ENCODE results near the gene SARS2. TPM values are rescaled to one million over a fixed set of nuclear protein-coding genes. Genes with fewer than 3 reads are reported as not detected.

The SARS2 gene
- total RNA-seq, 1 experiment from 2014 or later, result 57.4 TPM

DNA sequence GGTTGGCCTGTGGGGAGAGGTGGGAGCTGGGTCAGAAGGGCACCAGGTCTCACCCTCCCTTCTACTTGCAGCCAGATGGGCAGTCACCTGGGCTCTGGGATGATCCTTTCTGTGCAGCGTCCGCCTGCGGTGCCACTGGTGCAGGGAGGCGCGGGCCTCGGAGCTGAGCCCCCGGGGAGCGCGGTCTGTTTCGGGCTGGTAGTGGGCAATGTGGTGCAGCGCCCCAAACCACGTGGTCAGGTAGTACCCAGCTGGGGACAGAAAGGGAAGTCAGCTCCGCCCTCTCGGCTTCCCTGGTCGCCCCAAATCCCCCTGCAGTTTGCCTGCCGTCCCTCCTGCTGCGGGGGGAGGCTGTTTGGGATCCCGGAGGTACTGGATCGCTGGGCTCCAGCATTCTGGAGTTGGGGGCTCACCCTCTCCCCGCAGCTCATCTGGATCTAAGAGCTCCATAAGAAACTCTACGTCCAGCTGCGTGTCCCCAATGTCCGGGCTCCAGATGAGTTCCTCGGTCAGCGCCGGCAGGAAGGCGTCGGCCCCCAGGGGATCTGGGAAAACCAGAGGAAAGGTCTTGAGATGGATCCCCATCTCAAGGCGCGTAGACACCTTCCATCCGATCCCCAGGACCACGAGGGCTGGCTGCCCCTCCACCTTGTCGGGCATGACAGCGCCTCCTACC lies 61.3 kb downstream of the SARS2 start:
- peak; percentile 46 for DNase-seq
- H2BK20ac ChIP-seq (ENCODE audit: low read depth, low read length, poor library complexity, severe bottlenecking), result no peak overlapping the region
- no peak overlapping the region for H4K5ac ChIP-seq (ENCODE audit: insufficient read length, low read depth, low read length)
- H3K9me3 ChIP-seq (ENCODE audit: control insufficient read depth, low read depth, low read length), result no peaks in the 10 kb centered on the region
- H3T11ph ChIP-seq (ENCODE audit: low read length), result no peak overlapping the region
- no peaks in the 10 kb centered on the region for H4K20me1 ChIP-seq (ENCODE audit: control insufficient read depth, insufficient read depth, insufficient read length)
- no peaks in the 10 kb centered on the region; the same call in 1 of the 2 replicates for H3K4me1 ChIP-seq (ENCODE audit: insufficient read depth, low read length)
- no peak overlapping the region for H4K91ac ChIP-seq (ENCODE audit: insufficient read length, low read depth, low read length)
- no peaks in the 10 kb centered on the region; the same call in 1 of the 2 replicates for H3K27me3 ChIP-seq (ENCODE audit: insufficient read depth, low read length)
- no peak overlapping the region for H4K8ac ChIP-seq (replicated peaks; ENCODE audit: insufficient read length, low read depth, low read length)
- H3K23me2 ChIP-seq (ENCODE audit: insufficient read length, low read depth, low read length, poor library complexity, severe bottlenecking), result no peaks in the 10 kb centered on the region
- H2BK120ac ChIP-seq (ENCODE audit: low read depth, low read length, poor library complexity, severe bottlenecking), result no peak overlapping the region
- Mint-ChIP-seq H3K9me3 (no peaks in the 10 kb centered on the region), H3K27ac (no peak overlapping the region; a peak in 1 of 7 replicates), H3K4me3 (peak overlapping the region; percentile 64 to 75), H3K4me1 (peaks cover 14 to 19% of the 10 kb centered on the region in 2 experiments), H3K36me3 (ENCODE audit: insufficient read depth in 1 of 3, low read depth in 3 of 3) (no peaks in the 10 kb centered on the region; a peak in 1 of 7 replicates), H3K27me3 (ENCODE audit: low read depth) (peaks cover 12% of the 10 kb centered on the region)
- H3K4ac ChIP-seq (ENCODE audit: low read depth, low read length), result no peak overlapping the region
- no peak overlapping the region for H3K23ac ChIP-seq (ENCODE audit: insufficient read length, low read depth, low read length)
- peak overlapping the region; percentile 20 for H3K4me2 ChIP-seq (ENCODE audit: insufficient read depth, insufficient read length, low read length)
- WGBS (ENCODE audit: extremely low coverage, insufficient read length, low lambda C conversion rate), result no CpG with 5 or more reads among the region's 34 CpGs
- no peak overlapping the region for H3K56ac ChIP-seq (ENCODE audit: insufficient read length, low read depth, low read length)
- no peak overlapping the region for H2BK15ac ChIP-seq (ENCODE audit: low read depth, low read length)
- no peak overlapping the region for H2AFZ ChIP-seq (ENCODE audit: low read length)
- H3K18ac ChIP-seq (ENCODE audit: insufficient read length, low read depth, low read length), result no peak overlapping the region
- H2BK5ac ChIP-seq (ENCODE audit: insufficient read length, low read length), result no peak overlapping the region
- H3K27ac ChIP-seq (ENCODE audit: insufficient read length, low read depth, low read length), result no peak overlapping the region
- H3K9ac ChIP-seq (ENCODE audit: extremely low read depth, insufficient read length, low read length), result no peak overlapping the region
- H3K79me1 ChIP-seq (ENCODE audit: insufficient read depth, low read depth, low read length, poor library complexity, severe bottlenecking), result no peaks in the 10 kb centered on the region
- no peak overlapping the region for H2BK12ac ChIP-seq (ENCODE audit: insufficient read length, low read depth, low read length)
- TF ChIP-seq, protein P1, sequence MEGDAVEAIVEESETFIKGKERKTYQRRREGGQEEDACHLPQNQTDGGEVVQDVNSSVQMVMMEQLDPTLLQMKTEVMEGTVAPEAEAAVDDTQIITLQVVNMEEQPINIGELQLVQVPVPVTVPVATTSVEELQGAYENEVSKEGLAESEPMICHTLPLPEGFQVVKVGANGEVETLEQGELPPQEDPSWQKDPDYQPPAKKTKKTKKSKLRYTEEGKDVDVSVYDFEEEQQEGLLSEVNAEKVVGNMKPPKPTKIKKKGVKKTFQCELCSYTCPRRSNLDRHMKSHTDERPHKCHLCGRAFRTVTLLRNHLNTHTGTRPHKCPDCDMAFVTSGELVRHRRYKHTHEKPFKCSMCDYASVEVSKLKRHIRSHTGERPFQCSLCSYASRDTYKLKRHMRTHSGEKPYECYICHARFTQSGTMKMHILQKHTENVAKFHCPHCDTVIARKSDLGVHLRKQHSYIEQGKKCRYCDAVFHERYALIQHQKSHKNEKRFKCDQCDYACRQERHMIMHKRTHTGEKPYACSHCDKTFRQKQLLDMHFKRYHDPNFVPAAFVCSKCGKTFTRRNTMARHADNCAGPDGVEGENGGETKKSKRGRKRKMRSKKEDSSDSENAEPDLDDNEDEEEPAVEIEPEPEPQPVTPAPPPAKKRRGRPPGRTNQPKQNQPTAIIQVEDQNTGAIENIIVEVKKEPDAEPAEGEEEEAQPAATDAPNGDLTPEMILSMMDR (conservative IDR thresholded peaks at IDR 0.05), result no peak
- H3K79me2 ChIP-seq (ENCODE audit: insufficient read depth, low read length), result no peaks in the 10 kb centered on the region
- no peak overlapping the region for H3K14ac ChIP-seq (ENCODE audit: insufficient read depth, low read length)
- H2AK5ac ChIP-seq (ENCODE audit: insufficient read length, low read length), result no peak overlapping the region
